Mesenchymal stem cell (in vitro differentiated cells and primary cell): ENCODE results near the gene CATSPERE.
A peak's percentile ranks its signal among the peaks of the same experiment; 100 is the strongest.
"Not testable (repeated sequence)": the region's sequence is repeated elsewhere in the genome, so short reads cannot be mapped to it uniquely, and the experiment has no call there.

Experiments
- DNase-seq: peaks from one replicate; pipeline ENCODE4 v3.0.0-alpha.2; 2013
- H2AFZ ChIP-seq: one replicate; pipeline ENCODE4 v1.6.1; 2013; ENCODE audit warnings: low read depth, mild to moderate bottlenecking, control low read depth, inconsistent platforms, low read length, moderate library complexity
- H2AK5ac ChIP-seq: 2 replicates; pipeline ENCODE4 v1.6.1; 2013; ENCODE audit warnings: low read length, moderate library complexity, mild to moderate bottlenecking, inconsistent platforms; ENCODE audit not compliant: severe bottlenecking
- H2BK120ac ChIP-seq: one replicate; pipeline ENCODE4 v1.6.1; 2013; ENCODE audit warnings: low read depth, mild to moderate bottlenecking, inconsistent platforms, low read length, moderate library complexity
- H2BK12ac ChIP-seq, 2 experiments: one replicate each; pipeline ENCODE4 v1.6.1; 2013; ENCODE audit warnings: inconsistent platforms in 2 of 2, low read length in 2 of 2, mild to moderate bottlenecking in 2 of 2, moderate library complexity in 2 of 2, control low read depth in 1 of 2
- H2BK15ac ChIP-seq: one replicate; pipeline ENCODE4 v1.6.1; 2013; ENCODE audit warnings: mild to moderate bottlenecking, low read depth, inconsistent platforms; ENCODE audit not compliant: poor library complexity, severe bottlenecking
- H2BK5ac ChIP-seq: 2 replicates; pipeline ENCODE4 v1.6.1; 2013; ENCODE audit warnings: low read depth, mild to moderate bottlenecking, low read length, control low read depth, inconsistent platforms; ENCODE audit not compliant: poor library complexity, severe bottlenecking
- H3K14ac ChIP-seq, 2 experiments: one replicate each; pipeline ENCODE4 v1.6.1; 2013; ENCODE audit warnings: inconsistent platforms in 2 of 2, low read length in 2 of 2, control low read depth in 1 of 2, mild to moderate bottlenecking in 1 of 2, moderate library complexity in 1 of 2
- H3K18ac ChIP-seq, 2 experiments: one replicate each; pipeline ENCODE4 v1.6.1; 2013; ENCODE audit warnings: inconsistent platforms in 2 of 2, low read length in 2 of 2, control low read depth in 1 of 2, low read depth in 1 of 2, mild to moderate bottlenecking in 1 of 2
- H3K23ac ChIP-seq, 2 experiments: one replicate each; pipeline ENCODE4 v1.6.1; 2013; ENCODE audit warnings: inconsistent platforms in 2 of 2, low read length in 2 of 2, mild to moderate bottlenecking in 2 of 2, moderate library complexity in 2 of 2, control low read depth in 1 of 2
- H3K27ac ChIP-seq: 2 replicates; pipeline ENCODE4 v1.5.1; 2013; ENCODE audit warnings: mild to moderate bottlenecking, moderate library complexity, low read length, control low read depth, inconsistent platforms; ENCODE audit not compliant: poor library complexity, severe bottlenecking
- H3K27me3 ChIP-seq, 2 experiments: 2 replicates each; pipeline versions ENCODE4 v1.6.1 to v1.7.0; 2013; ENCODE audit warnings: low read length in 2 of 2, mild to moderate bottlenecking in 2 of 2, moderate library complexity in 2 of 2, control low read depth in 1 of 2, inconsistent platforms in 1 of 2; ENCODE audit not compliant: control insufficient read depth in 1 of 2, insufficient read depth in 1 of 2
- H3K36me3 ChIP-seq, 2 experiments: 2 replicates each; pipeline versions ENCODE4 v1.6.1 to v1.7.0; 2013; ENCODE audit warnings: low read length in 2 of 2, control low read depth in 1 of 2, inconsistent platforms in 1 of 2, low read depth in 1 of 2, mild to moderate bottlenecking in 1 of 2; ENCODE audit not compliant: insufficient read depth in 2 of 2, control insufficient read depth in 1 of 2
- H3K4ac ChIP-seq, 2 experiments: one replicate each; pipeline ENCODE4 v1.6.1; 2013; ENCODE audit warnings: inconsistent platforms in 2 of 2, low read length in 2 of 2, mild to moderate bottlenecking in 2 of 2, moderate library complexity in 2 of 2, control low read depth in 1 of 2, low read depth in 1 of 2
- H3K4me1 ChIP-seq: 2 replicates; pipeline ENCODE4 v1.6.1; 2013; ENCODE audit warnings: low read depth, low read length, control low read depth; ENCODE audit not compliant: control insufficient read depth, insufficient read depth
- H3K4me2 ChIP-seq: 2 replicates; pipeline ENCODE4 v1.6.1; 2013; ENCODE audit warnings: low read length, mild to moderate bottlenecking, inconsistent platforms; ENCODE audit not compliant: poor library complexity, severe bottlenecking
- H3K4me3 ChIP-seq, 2 experiments: 2 replicates each; pipeline versions ENCODE4 v1.5.1 to v1.7.0; 2013; ENCODE audit warnings: low read length in 2 of 2, mild to moderate bottlenecking in 2 of 2, control low read depth in 1 of 2, low read depth in 1 of 2; ENCODE audit not compliant: insufficient read depth in 1 of 2
- H3K79me1 ChIP-seq: replicated peaks from 2 replicates; pipeline ENCODE4 v1.6.1; 2013; ENCODE audit warnings: mild to moderate bottlenecking, control low read depth, low read length, inconsistent platforms; ENCODE audit not compliant: poor library complexity, severe bottlenecking
- H3K9ac ChIP-seq: 2 replicates; pipeline ENCODE4 v1.7.0; 2013; ENCODE audit warnings: mild to moderate bottlenecking, low read length, moderate library complexity
- H3K9me3 ChIP-seq: 2 replicates; pipeline ENCODE4 v1.7.0; 2013; ENCODE audit warnings: mild to moderate bottlenecking, low read length; ENCODE audit not compliant: control insufficient read depth
- H4K8ac ChIP-seq: one replicate; pipeline ENCODE4 v1.6.1; 2013; ENCODE audit warnings: inconsistent platforms, mild to moderate bottlenecking, low read length, moderate library complexity
- H4K91ac ChIP-seq: one replicate; pipeline ENCODE4 v1.6.1; 2013; ENCODE audit warnings: mild to moderate bottlenecking, low read length, inconsistent platforms
- WGBS: methylation state at CpG from one replicate; pipeline ENCODE4 v1.1.7; 2013; ENCODE audit warnings: mixed read lengths; 5-methylcytosine and 5-hydroxymethylcytosine counted together

Gene CATSPERE

GRCh38 chr1:244659694-244660093 is 198.6 kb downstream of the CATSPERE start:
- Histone ChIP-seq H2BK15ac (no peak overlapping the region), H3K4me1 (no peaks in the 10 kb centered on the region), H3K4me2 (no peak overlapping the region), H3K27ac (no peak overlapping the region), H2BK12ac (no peak overlapping the region), H3K27me3 (no peaks in the 10 kb centered on the region), H3K4me3 (no peak overlapping the region), H4K91ac (no peak overlapping the region), H3K4ac (no peak overlapping the region), H3K9me3 (no peaks in the 10 kb centered on the region), H2AK5ac (no peak overlapping the region), H2BK120ac (no peak overlapping the region), H3K36me3 (peaks cover 0 to 17% of the 10 kb centered on the region in 2 experiments), H2AFZ (no peak overlapping the region), H3K79me1 (peaks cover 9% of the 10 kb centered on the region), H3K23ac (no peak overlapping the region), H3K14ac (no peak overlapping the region), H2BK5ac (no peak overlapping the region), H3K18ac (no peak overlapping the region), H4K8ac (no peak overlapping the region), H3K9ac (no peak overlapping the region)
- no peak for DNase-seq
- 100% methylated on average over 1 of the region's 3 CpGs for WGBS

- H3K23ac ChIP-seq = no peak overlapping the region
- 98% methylated on average over 2 of the region's 3 CpGs for WGBS
- no peak overlapping the region for H2AFZ ChIP-seq
- H3K27me3 ChIP-seq = no peaks in the 10 kb centered on the region
- no peak overlapping the region for H2BK12ac ChIP-seq
- H3K14ac ChIP-seq = no peak overlapping the region
- H3K9me3 ChIP-seq = no peaks in the 10 kb centered on the region
- H3K4ac ChIP-seq = no peak overlapping the region
- DNase-seq = no peak
- H3K4me1 ChIP-seq = no peaks in the 10 kb centered on the region
- no peak overlapping the region for H3K4me3 ChIP-seq
- H4K8ac ChIP-seq = no peak overlapping the region
- no peak overlapping the region for H3K18ac ChIP-seq
- no peak overlapping the region for H3K27ac ChIP-seq
- H2BK5ac ChIP-seq = no peak overlapping the region
- no peak overlapping the region for H2BK120ac ChIP-seq
- no peak overlapping the region for H4K91ac ChIP-seq
- H2BK15ac ChIP-seq = no peak overlapping the region
- H3K79me1 ChIP-seq = peaks cover 13% of the 10 kb centered on the region
- H3K4me2 ChIP-seq = no peak overlapping the region
- no peak overlapping the region for H2AK5ac ChIP-seq
- no peak overlapping the region for H3K9ac ChIP-seq
- peaks cover 0 to 17% of the 10 kb centered on the region in 2 experiments for H3K36me3 ChIP-seq
Measured at GRCh38 chr1:244660595-244660994, 199.5 kb downstream of the CATSPERE start.

- DNase-seq, H2AK5ac ChIP-seq, H3K9ac ChIP-seq, H3K27ac ChIP-seq, H3K4me1 ChIP-seq, H3K4me3 ChIP-seq, H2BK120ac ChIP-seq, H3K4ac ChIP-seq, H4K8ac ChIP-seq, H2BK15ac ChIP-seq, H2BK12ac ChIP-seq, H3K27me3 ChIP-seq, H3K14ac ChIP-seq, H3K9me3 ChIP-seq, H3K23ac ChIP-seq, H2BK5ac ChIP-seq, H4K91ac ChIP-seq, H3K18ac ChIP-seq, H2AFZ ChIP-seq, H3K4me2 ChIP-seq: not testable (repeated sequence)
- WGBS = 100% methylated on average over 1 of the region's 4 CpGs
- Histone ChIP-seq H3K36me3 (peaks cover 0 to 17% of the 10 kb centered on the region in 2 experiments), H3K79me1 (peaks cover 14% of the 10 kb centered on the region)
Measured at GRCh38 chr1:244661569-244662312, 200.7 kb downstream of the CATSPERE start.

GRCh38 chr1:244662599-244662998 is 201.5 kb downstream of the CATSPERE start:
- H3K4me3 ChIP-seq = no peak overlapping the region
- H4K91ac ChIP-seq = no peak overlapping the region
- H2BK5ac ChIP-seq = no peak overlapping the region
- H3K79me1 ChIP-seq = peaks cover 16% of the 10 kb centered on the region
- H3K27me3 ChIP-seq = no peaks in the 10 kb centered on the region
- DNase-seq = no peak
- no peak overlapping the region for H3K4me2 ChIP-seq
- H3K23ac ChIP-seq = no peak overlapping the region
- no peak overlapping the region for H2BK12ac ChIP-seq
- peaks cover 0 to 14% of the 10 kb centered on the region in 2 experiments for H3K36me3 ChIP-seq
- no peaks in the 10 kb centered on the region for H3K4me1 ChIP-seq
- H2BK120ac ChIP-seq = no peak overlapping the region
- WGBS = 97% methylated on average over 2 of the region's 2 CpGs
- H3K27ac ChIP-seq = peak overlapping the region; percentile 16
- H2AK5ac ChIP-seq = no peak overlapping the region
- H3K18ac ChIP-seq = no peak overlapping the region
- no peak overlapping the region for H4K8ac ChIP-seq
- H2AFZ ChIP-seq = no peak overlapping the region
- no peak overlapping the region for H3K14ac ChIP-seq
- no peak overlapping the region for H3K9ac ChIP-seq
- no peak overlapping the region for H2BK15ac ChIP-seq
- no peaks in the 10 kb centered on the region for H3K9me3 ChIP-seq
- no peak overlapping the region for H3K4ac ChIP-seq
